ENCODE results near the gene TRUB2. TPM values are rescaled to one million over a fixed set of nuclear protein-coding genes. Genes with fewer than 3 reads are reported as not detected.

Gene TRUB2
- total RNA-seq, 1 experiment from 2014 or later, result 33.2 TPM

GRCh38 chr9:128271512-128271911 lies 50.7 kb downstream of the TRUB2 start (continued):
- TF ChIP-seq ATF6 (CRISPR knock-in tag; IDR thresholded peaks at IDR 0.05), result no peak
- no peak for TF ChIP-seq KAT7 (CRISPR knock-in tag; IDR thresholded peaks at IDR 0.05; ENCODE audit: borderline replicate concordance)
- no peak for TF ChIP-seq TCF7 (CRISPR knock-in tag; IDR thresholded peaks at IDR 0.05; ENCODE audit: low read depth)
- no peak for TF ChIP-seq NFE2L1 (CRISPR knock-in tag; IDR thresholded peaks at IDR 0.05)

GRCh38 chr9:128271112-128271511 lies 51.1 kb downstream of the TRUB2 start:
- peaks cover 12% of the 10 kb centered on the region for H3K36me3 Mint-ChIP-seq
- no peak overlapping the region for H3K4me3 Mint-ChIP-seq
- no peaks in the 10 kb centered on the region for H3K27me3 Mint-ChIP-seq (ENCODE audit: low read depth)
- H3K9me3 Mint-ChIP-seq, result no peaks in the 10 kb centered on the region
- H3K27ac Mint-ChIP-seq, result no peak overlapping the region
- ATAC-seq, result no peak
- no peak for TF ChIP-seq ZNF317 (CRISPR knock-in tag; IDR thresholded peaks at IDR 0.05; ENCODE audit: borderline replicate concordance, low read depth)
- no peak for TF ChIP-seq NR3C1 (CRISPR knock-in tag; conservative IDR thresholded peaks at IDR 0.05; ENCODE audit: low read depth)
- no peak for TF ChIP-seq NFYB (CRISPR knock-in tag; conservative IDR thresholded peaks at IDR 0.05; ENCODE audit: low read depth)
- TF ChIP-seq CBFB (CRISPR knock-in tag; IDR thresholded peaks at IDR 0.05; ENCODE audit: low read depth), result no peak
- TF ChIP-seq ATF6 (CRISPR knock-in tag; IDR thresholded peaks at IDR 0.05), result no peak
- TF ChIP-seq E2F4 (CRISPR knock-in tag; IDR thresholded peaks at IDR 0.05; ENCODE audit: borderline replicate concordance, low read depth), result no peak
- peaks cover 5% of the 10 kb centered on the region for H3K4me1 Mint-ChIP-seq
- DNase-seq (ENCODE audit: low spot score), result no peak
- ChIA-PET POLR2A (no interaction called here), CTCF (interaction anchor here (0.7 to 1.0 kb wide), 3 partner anchors 12 to 66 kb away, joined by 3 to 6 read pairs (median 3); no protein-coding TSS in a partner anchor)

DNA sequence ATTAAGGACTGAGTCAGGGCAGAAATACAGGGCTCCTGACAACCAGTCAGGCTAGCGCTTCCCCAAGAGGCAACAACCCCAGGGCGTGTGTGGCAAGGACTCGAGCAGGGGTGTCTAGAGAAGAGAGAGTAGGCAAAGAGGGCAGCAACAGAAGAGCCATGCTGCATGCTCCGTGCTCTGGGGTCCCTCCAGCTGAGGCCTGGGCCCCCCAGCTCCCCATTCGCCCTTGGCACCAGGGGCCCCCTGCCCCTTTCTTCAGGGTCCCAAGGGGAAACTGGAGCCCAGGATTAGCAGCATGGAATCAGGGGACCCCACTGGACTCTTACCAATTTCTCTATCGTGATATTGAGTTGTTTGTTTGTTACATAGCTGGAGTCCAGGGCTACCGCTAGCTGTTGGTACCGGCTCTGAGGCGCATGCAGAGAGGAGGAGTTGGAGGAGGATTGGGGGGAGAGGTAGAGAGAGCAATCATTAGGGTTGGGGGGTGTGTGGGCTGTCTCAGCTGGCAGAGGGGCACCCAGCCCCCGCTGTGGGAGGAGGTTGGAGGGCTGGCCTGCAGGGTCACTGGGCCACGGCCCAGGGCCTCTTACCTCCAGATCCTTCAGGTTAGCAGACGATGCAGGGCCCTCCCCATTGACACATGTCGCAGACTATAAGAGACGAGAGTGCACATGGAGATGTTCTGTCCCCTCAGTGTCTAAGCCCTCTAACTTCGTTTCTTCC lies 55.2 kb downstream of the TRUB2 start:
- Mint-ChIP-seq H3K4me1 (no peaks in the 10 kb centered on the region), H3K36me3 (peaks cover 29% of the 10 kb centered on the region), H3K27ac (no peak overlapping the region), H3K4me3 (no peak overlapping the region), H3K27me3 (ENCODE audit: low read depth) (no peaks in the 10 kb centered on the region), H3K9me3 (no peaks in the 10 kb centered on the region)
- TF ChIP-seq FOXP1 (CRISPR knock-in tag; IDR thresholded peaks at IDR 0.05; ENCODE audit: borderline replicate concordance) (no peak), ATF1 (CRISPR knock-in tag; IDR thresholded peaks at IDR 0.05) (no peak), ZNF416 (CRISPR knock-in tag; IDR thresholded peaks at IDR 0.05) (no peak), JAZF1 (CRISPR knock-in tag; IDR thresholded peaks at IDR 0.05) (no peak), ELF4 (CRISPR knock-in tag; IDR thresholded peaks at IDR 0.05; ENCODE audit: low read depth) (no peak), ZNF281 (CRISPR knock-in tag; IDR thresholded peaks at IDR 0.05) (no peak), HMGA2 (CRISPR knock-in tag; IDR thresholded peaks at IDR 0.05) (no peak), GRHL2 (CRISPR knock-in tag; IDR thresholded peaks at IDR 0.05; ENCODE audit: insufficient replicate concordance, severe bottlenecking) (no peak), ZNF671 (CRISPR knock-in tag; IDR thresholded peaks at IDR 0.05) (no peak), MAX (CRISPR knock-in tag; IDR thresholded peaks at IDR 0.05) (no peak), ZNF219 (CRISPR knock-in tag; IDR thresholded peaks at IDR 0.05; ENCODE audit: borderline replicate concordance) (no peak), NR3C1 (CRISPR knock-in tag; conservative IDR thresholded peaks at IDR 0.05; ENCODE audit: low read depth) (no peak)
- TF ChIP-seq, protein P1, sequence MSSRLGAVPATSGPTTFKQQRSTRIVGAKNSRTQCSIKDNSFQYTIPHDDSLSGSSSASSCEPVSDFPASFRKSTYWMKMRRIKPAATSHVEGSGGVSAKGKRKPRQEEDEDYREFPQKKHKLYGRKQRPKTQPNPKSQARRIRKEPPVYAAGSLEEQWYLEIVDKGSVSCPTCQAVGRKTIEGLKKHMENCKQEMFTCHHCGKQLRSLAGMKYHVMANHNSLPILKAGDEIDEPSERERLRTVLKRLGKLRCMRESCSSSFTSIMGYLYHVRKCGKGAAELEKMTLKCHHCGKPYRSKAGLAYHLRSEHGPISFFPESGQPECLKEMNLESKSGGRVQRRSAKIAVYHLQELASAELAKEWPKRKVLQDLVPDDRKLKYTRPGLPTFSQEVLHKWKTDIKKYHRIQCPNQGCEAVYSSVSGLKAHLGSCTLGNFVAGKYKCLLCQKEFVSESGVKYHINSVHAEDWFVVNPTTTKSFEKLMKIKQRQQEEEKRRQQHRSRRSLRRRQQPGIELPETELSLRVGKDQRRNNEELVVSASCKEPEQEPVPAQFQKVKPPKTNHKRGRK (CRISPR knock-in tag; IDR thresholded peaks at IDR 0.05; ENCODE audit: borderline replicate concordance), result no peak
- DNase-seq (ENCODE audit: low spot score), result no peak
- POLR2A ChIA-PET, result no interaction called here
- ATAC-seq, result no peak
- CTCF ChIA-PET, result no interaction called here
